ENCODE measurements around the gene DYSF. TPM values are rescaled to one million over a fixed set of nuclear protein-coding genes. Genes with fewer than 3 reads are reported as not detected.

The DYSF gene
- total RNA-seq, 1 experiment from 2014 or later, result 0.24 TPM

- Histone ChIP-seq H3K9me3 (ENCODE audit: low read depth, low read length, poor library complexity, severe bottlenecking) (no peaks in the 10 kb centered on the region), H3K4me3 (ENCODE audit: low read depth, low read length, poor library complexity, severe bottlenecking) (no peak overlapping the region), H3K4me1 (ENCODE audit: insufficient read depth, low read length, poor library complexity, severe bottlenecking) (no peaks in the 10 kb centered on the region), H3K27ac (ENCODE audit: low read depth, low read length, poor library complexity, severe bottlenecking) (no peak overlapping the region), H3K27me3 (replicated peaks; ENCODE audit: insufficient read depth, low read depth, low read length, poor library complexity) (no peaks in the 10 kb centered on the region), H3K36me3 (ENCODE audit: insufficient read depth, low read length, poor library complexity, severe bottlenecking) (no peaks in the 10 kb centered on the region)
- ChIA-PET CTCF (no interaction called here), POLR2A (ENCODE audit: low non-redundant PET) (no interaction called here)
- intact Hi-C loops (cut with micrococcal nuclease; ENCODE audit: unreplicated experiment), result no loop called here
- TF ChIP-seq EZH2 (IDR thresholded peaks at IDR 0.05; ENCODE audit: borderline replicate concordance, low read depth, low read length, poor library complexity, severe bottlenecking), result no peak
- no peak for TF ChIP-seq CTCF (conservative IDR thresholded peaks at IDR 0.05; ENCODE audit: low read depth, low read length)
- BruUV-seq (replicated peaks), result no TSS peak
- no peak for DNase-seq (ENCODE audit: low spot score)
These were observed 208.4 kb downstream of the DYSF start for GRCh38 chr2:71661782-71662181.

- POLR2A ChIA-PET (ENCODE audit: low non-redundant PET), result no interaction called here
- Histone ChIP-seq H3K27ac (ENCODE audit: low read depth, low read length, poor library complexity, severe bottlenecking) (no peak overlapping the region), H3K4me3 (ENCODE audit: low read depth, low read length, poor library complexity, severe bottlenecking) (no peak overlapping the region), H3K27me3 (replicated peaks; ENCODE audit: insufficient read depth, low read depth, low read length, poor library complexity) (no peaks in the 10 kb centered on the region), H3K36me3 (ENCODE audit: insufficient read depth, low read length, poor library complexity, severe bottlenecking) (no peaks in the 10 kb centered on the region), H3K4me1 (ENCODE audit: insufficient read depth, low read length, poor library complexity, severe bottlenecking) (no peaks in the 10 kb centered on the region), H3K9me3 (ENCODE audit: low read depth, low read length, poor library complexity, severe bottlenecking) (no peaks in the 10 kb centered on the region)
- intact Hi-C loops (cut with micrococcal nuclease; ENCODE audit: unreplicated experiment), result no loop called here
- DNase-seq (ENCODE audit: low spot score), result no peak
- BruUV-seq (replicated peaks), result no TSS peak
- TF ChIP-seq CTCF (conservative IDR thresholded peaks at IDR 0.05; ENCODE audit: low read depth, low read length) (no peak), EZH2 (IDR thresholded peaks at IDR 0.05; ENCODE audit: borderline replicate concordance, low read depth, low read length, poor library complexity, severe bottlenecking) (no peak)
- CTCF ChIA-PET, result no interaction called here
These were observed 209.5 kb downstream of the DYSF start for GRCh38 chr2:71662665-71663394.

GRCh38 chr2:71664161-71664560, 210.8 kb downstream of the DYSF start:
- Histone ChIP-seq H3K27ac (ENCODE audit: low read depth, low read length, poor library complexity, severe bottlenecking) (no peak overlapping the region), H3K9me3 (ENCODE audit: low read depth, low read length, poor library complexity, severe bottlenecking) (no peaks in the 10 kb centered on the region), H3K4me3 (ENCODE audit: low read depth, low read length, poor library complexity, severe bottlenecking) (no peak overlapping the region), H3K4me1 (ENCODE audit: insufficient read depth, low read length, poor library complexity, severe bottlenecking) (no peaks in the 10 kb centered on the region), H3K27me3 (replicated peaks; ENCODE audit: insufficient read depth, low read depth, low read length, poor library complexity) (no peaks in the 10 kb centered on the region), H3K36me3 (ENCODE audit: insufficient read depth, low read length, poor library complexity, severe bottlenecking) (no peaks in the 10 kb centered on the region)
- POLR2A ChIA-PET (ENCODE audit: low non-redundant PET), result no interaction called here
- intact Hi-C loops (cut with micrococcal nuclease; ENCODE audit: unreplicated experiment), result no loop called here
- CTCF ChIA-PET, result no interaction called here
- no TSS peak for BruUV-seq (replicated peaks)
- no peak for DNase-seq (ENCODE audit: low spot score)
- TF ChIP-seq CTCF (conservative IDR thresholded peaks at IDR 0.05; ENCODE audit: low read depth, low read length) (no peak), EZH2 (IDR thresholded peaks at IDR 0.05; ENCODE audit: borderline replicate concordance, low read depth, low read length, poor library complexity, severe bottlenecking) (no peak)
